Heart left ventricle (tissue), 13 donors: Measurements from ENCODE around the gene L3MBTL1.

Source experiments
- POLR2A ChIP-seq, 2 donors: fragments of 450-650 bp; IDR thresholded peaks; one replicate each; pipeline ENCODE4 v1.6.1; 2017; ENCODE audit warnings: antibody characterized with exemption in 2 of 2, mild to moderate bottlenecking in 2 of 2, moderate library complexity in 2 of 2
- TF ChIP-seq, protein P1 (sequence below), 12 donors: fragments of 200-600 bp; sonication (generic) in 4 of 12; IDR thresholded peaks; one replicate each; pipeline versions ENCODE4 v1.5.0 to v1.8.0; 2018 to 2022; ENCODE audit warnings: antibody characterized with exemption in 12 of 12, mild to moderate bottlenecking in 5 of 12
- donor health status: ischemic (EF 13 %, LVEDD 7.1; RV severe dilation, severe dysfunction).
- donor health status: DM: no; HTN: yes; CAD: no.
- donor health status: DM: no; HTN: no; CAD: no.
- donor health status: ischemic (EF 25% LVEDD 6.9; RV normal size, moderate dysfunction).
- donor health status: ischemic (EF 25% LVEDD 5.7; RV mildly dilated, moderate dysfunction).
- donor health status: ischemic (EF 35%, LVEDD 5.7; RV mildly dilated, moderate dysfunction).
- donor health status: nonischemic (EF 11% LVEDD 7.7; RV severe dilation, severe dysfunction).
- donor health status: DM: yes; HTN: yes; CAD: no.
- donor health status: PGD.
- donor health status: ischemic (EF 29% LVEDD 5.4; RV normal size, mild dysfunction).
- donor health status: nonischemic (EF 23%, LVEDD 6.1; RV moderate dilation, normal function).

DNA sequence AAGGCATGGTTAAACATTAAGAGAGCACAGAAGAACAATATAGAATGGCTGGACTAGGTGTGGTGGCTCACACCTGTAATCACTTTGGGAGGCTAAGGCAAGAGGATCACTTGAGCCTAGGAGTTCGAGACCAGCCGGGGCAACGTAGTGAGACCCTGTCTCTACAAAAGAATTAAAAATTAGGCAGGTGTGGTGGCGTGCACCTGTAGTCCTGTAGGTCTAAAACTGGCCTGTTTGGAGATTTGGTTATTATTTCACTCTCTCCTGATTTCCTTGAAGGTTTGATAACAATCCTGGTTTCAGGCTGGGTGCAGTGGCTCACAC, 34.2 kb upstream of the L3MBTL1 start:
- TF ChIP-seq, protein P1, sequence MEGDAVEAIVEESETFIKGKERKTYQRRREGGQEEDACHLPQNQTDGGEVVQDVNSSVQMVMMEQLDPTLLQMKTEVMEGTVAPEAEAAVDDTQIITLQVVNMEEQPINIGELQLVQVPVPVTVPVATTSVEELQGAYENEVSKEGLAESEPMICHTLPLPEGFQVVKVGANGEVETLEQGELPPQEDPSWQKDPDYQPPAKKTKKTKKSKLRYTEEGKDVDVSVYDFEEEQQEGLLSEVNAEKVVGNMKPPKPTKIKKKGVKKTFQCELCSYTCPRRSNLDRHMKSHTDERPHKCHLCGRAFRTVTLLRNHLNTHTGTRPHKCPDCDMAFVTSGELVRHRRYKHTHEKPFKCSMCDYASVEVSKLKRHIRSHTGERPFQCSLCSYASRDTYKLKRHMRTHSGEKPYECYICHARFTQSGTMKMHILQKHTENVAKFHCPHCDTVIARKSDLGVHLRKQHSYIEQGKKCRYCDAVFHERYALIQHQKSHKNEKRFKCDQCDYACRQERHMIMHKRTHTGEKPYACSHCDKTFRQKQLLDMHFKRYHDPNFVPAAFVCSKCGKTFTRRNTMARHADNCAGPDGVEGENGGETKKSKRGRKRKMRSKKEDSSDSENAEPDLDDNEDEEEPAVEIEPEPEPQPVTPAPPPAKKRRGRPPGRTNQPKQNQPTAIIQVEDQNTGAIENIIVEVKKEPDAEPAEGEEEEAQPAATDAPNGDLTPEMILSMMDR (IDR thresholded peaks at IDR 0.05), result no peak
- TF ChIP-seq POLR2A (IDR thresholded peaks at IDR 0.05), result no peak
